Right kidney (tissue), 1 donor: ENCODE measurements around the gene ATF6.
A peak's percentile ranks its signal among the peaks of the same experiment; 100 is the strongest.
"Not testable (repeated sequence)": the region's sequence is repeated elsewhere in the genome, so short reads cannot be mapped to it uniquely, and the experiment has no call there.

Source experiments
- DNase-seq: peaks from one replicate; pipeline ENCODE4 v3.0.0-alpha.2; 2016

The ATF6 gene

GRCh38 chr1:161778522-161778921 is 12.4 kb downstream of the ATF6 start:
- no peak for DNase-seq

GRCh38 chr1:161779393-161779792 is 13.3 kb downstream of the ATF6 start:
- no peak for DNase-seq

- no peak for DNase-seq
Measured at GRCh38 chr1:161781995-161782394, 15.9 kb downstream of the ATF6 start.

- DNase-seq, result no peak
Measured at GRCh38 chr1:161782886-161783285, 16.8 kb downstream of the ATF6 start.

- DNase-seq, result no peak
Measured at GRCh38 chr1:161784968-161785367, 18.8 kb downstream of the ATF6 start.

- no peak for DNase-seq
Measured at GRCh38 chr1:161787355-161787754, 21.2 kb downstream of the ATF6 start.

GRCh38 chr1:161790587-161791317 is 24.6 kb downstream of the ATF6 start:
- DNase-seq, result no peak

GRCh38 chr1:161791904-161792655 is 26.0 kb downstream of the ATF6 start:
- DNase-seq, result no peak

- DNase-seq, result peak; percentile 21
Measured at GRCh38 chr1:161792740-161793139, 26.6 kb downstream of the ATF6 start.

- no peak for DNase-seq
Measured at GRCh38 chr1:161799792-161800191, 33.7 kb downstream of the ATF6 start.

GRCh38 chr1:161801955-161802354 is 35.8 kb downstream of the ATF6 start:
- no peak for DNase-seq

GRCh38 chr1:161803181-161803580 is 37.1 kb downstream of the ATF6 start:
- DNase-seq, result no peak

- DNase-seq, result no peak
Measured at GRCh38 chr1:161805399-161806197, 39.5 kb downstream of the ATF6 start.

GRCh38 chr1:161809202-161809601 is 43.1 kb downstream of the ATF6 start:
- not testable (repeated sequence) for DNase-seq

- DNase-seq, result not testable (repeated sequence)
Measured at GRCh38 chr1:161809656-161810055, 43.5 kb downstream of the ATF6 start.

- DNase-seq, result no peak
Measured at GRCh38 chr1:161810780-161811179, 44.7 kb downstream of the ATF6 start.

- no peak for DNase-seq
Measured at GRCh38 chr1:161816201-161816600, 50.1 kb downstream of the ATF6 start.

- no peak for DNase-seq
Measured at GRCh38 chr1:161817176-161817730, 51.1 kb downstream of the ATF6 start.

GRCh38 chr1:161820914-161821313 is 54.8 kb downstream of the ATF6 start:
- DNase-seq, result no peak

- DNase-seq, result no peak
Measured at GRCh38 chr1:161824618-161825017, 58.5 kb downstream of the ATF6 start.

GRCh38 chr1:161825831-161826230 is 59.7 kb downstream of the ATF6 start:
- DNase-seq, result no peak

GRCh38 chr1:161826478-161826877 is 60.4 kb downstream of the ATF6 start:
- no peak for DNase-seq

GRCh38 chr1:161827786-161828185 is 61.7 kb downstream of the ATF6 start:
- DNase-seq, result no peak
